GM12892 (cell line): Measurements from ENCODE around the gene CDC42BPB.

Experiments used
- DNase-seq: peaks from one replicate; pipeline ENCODE4 v3.0.0; 2011; ENCODE audit not compliant: insufficient read length
- FAIRE-seq: peaks from 2 replicates; lab custom pipeline; 2011; peaks lifted over from hg19 to GRCh38; lab: Jason Lieb, UNC
- POLR2A ChIP-seq: IDR thresholded peaks from 2 replicates; pipeline ENCODE4 v1.6.1; 2011; ENCODE audit warnings: low read depth, low read length, control low read depth
- POLR2AphosphoS5 ChIP-seq: IDR thresholded peaks from 2 replicates; pipeline ENCODE4 v1.6.1; 2011; ENCODE audit warnings: low read depth, low read length, control low read depth
- TAF1 ChIP-seq: IDR thresholded peaks from 2 replicates; pipeline ENCODE4 v1.6.1; 2011; ENCODE audit warnings: low read depth, mild to moderate bottlenecking, control low read depth, low read length, borderline replicate concordance

The CDC42BPB gene

DNA sequence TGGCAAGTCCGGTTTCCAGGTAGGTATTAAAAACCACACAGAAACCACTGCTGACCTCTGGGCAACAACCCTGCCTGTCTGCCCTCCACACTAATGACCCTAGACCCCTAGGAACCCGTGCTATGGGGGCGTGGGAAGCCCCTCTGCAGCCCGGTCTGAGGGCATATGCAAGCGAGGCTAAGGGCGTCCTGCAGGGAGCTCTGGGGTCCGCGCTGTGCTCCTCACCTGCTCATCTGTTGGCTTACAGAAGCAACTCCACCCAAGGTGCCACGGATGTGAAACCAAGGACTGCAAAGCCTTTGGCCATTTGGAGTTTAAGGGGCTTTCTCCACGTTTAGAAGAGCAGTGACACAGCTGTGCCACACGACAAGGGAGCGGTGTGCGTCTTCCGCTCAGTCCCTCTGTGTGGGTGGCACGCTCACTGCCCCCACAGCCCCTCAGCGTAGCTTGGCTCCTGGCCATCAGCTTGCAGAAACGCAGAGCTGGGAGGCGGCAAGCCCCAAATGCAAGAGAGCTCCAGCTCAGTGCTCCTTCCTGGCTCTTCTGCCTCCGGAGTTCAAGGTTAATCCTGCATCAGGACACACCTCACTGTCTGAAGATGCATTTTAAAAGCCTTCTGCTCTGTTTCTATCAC lies 116.5 kb downstream of the CDC42BPB start:
- no peak for TF ChIP-seq TAF1
- TF ChIP-seq POLR2A, result no peak
- TF ChIP-seq POLR2AphosphoS5, result no peak
- FAIRE-seq (no peak), DNase-seq (no peak)

DNA sequence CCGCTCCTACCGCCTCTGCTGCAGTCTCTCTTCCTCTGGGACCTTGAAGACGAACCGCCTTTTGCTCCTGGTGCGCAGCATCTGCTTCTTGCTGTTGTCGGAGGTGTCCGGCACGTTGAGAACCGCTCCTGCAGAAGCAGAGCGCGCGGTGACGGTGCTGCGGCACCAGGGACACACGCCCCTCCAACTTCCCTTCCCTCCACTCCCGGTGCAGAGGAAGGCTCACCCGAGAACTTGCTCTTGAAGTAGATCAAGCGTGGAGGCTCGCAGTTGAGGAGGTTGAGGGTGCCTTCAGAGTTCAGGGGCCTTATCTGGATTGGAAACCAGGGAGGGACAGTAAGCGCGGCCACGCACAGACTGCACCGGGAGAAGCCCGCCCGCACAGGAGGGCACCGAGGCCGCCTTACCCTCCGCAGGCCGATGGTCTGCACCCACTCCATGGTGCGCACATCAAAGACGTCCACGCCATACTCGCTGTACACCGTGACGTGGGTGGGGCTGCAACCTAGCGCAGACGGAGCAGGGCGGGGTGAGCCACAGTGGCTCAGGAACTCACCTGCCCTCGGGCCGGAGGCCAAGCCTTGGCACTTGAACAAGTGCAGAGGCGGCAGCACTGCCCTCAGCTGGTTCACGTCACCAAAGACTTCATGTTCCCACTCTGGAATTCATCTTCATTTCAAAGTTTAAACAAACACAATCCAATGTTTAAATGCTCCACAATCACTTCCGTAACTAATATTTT lies 117.4 kb downstream of the CDC42BPB start:
- no peak for TF ChIP-seq POLR2A
- no peak for TF ChIP-seq TAF1
- DNase-seq (no peak), FAIRE-seq (no peak)

DNA sequence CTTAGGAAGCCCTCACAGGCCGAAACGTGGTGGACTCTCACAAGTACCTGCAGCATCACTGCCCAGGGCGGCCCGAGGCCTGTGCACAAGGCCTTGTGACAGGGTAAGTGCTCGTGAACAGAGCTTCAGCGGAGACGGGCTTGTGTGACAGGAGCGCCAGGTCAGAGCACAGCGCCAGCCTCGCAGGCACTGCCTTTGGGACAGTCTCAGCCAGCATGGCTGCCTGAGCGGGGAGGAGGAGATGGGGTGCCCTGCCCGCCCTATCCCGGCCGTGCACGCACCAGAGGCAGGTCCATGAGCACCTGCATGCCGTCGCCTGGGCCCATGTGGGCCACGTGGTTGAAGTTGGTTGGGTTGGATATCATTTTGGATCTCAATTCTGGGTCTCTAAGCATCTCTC lies 118.0 kb downstream of the CDC42BPB start:
- TF ChIP-seq TAF1, result no peak
- no peak for TF ChIP-seq POLR2AphosphoS5
- no peak for TF ChIP-seq POLR2A
- FAIRE-seq (no peak), DNase-seq (no peak)

DNA sequence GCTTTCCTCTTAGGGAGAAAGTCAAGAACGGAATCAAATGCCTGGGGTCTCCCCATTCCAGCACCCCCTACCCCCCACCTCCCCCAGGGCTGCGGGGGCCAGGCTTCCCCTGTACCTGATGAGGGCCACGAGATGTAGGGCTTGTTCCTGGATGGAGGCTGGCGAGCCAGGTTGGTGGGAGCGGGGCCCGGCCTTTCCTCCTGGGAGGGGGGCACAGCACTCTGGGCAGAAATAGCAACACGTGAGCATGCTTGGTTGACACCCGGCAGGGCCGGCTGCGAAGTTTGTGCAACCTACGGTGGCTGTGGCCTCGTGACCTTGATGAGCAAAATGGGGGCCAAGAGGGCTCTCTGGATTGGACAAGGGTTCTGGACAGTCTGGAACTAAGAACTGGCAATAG lies 119.2 kb downstream of the CDC42BPB start:
- DNase-seq (no peak), FAIRE-seq (no peak)
- TF ChIP-seq POLR2A (no peak), TAF1 (no peak), POLR2AphosphoS5 (no peak)

DNA sequence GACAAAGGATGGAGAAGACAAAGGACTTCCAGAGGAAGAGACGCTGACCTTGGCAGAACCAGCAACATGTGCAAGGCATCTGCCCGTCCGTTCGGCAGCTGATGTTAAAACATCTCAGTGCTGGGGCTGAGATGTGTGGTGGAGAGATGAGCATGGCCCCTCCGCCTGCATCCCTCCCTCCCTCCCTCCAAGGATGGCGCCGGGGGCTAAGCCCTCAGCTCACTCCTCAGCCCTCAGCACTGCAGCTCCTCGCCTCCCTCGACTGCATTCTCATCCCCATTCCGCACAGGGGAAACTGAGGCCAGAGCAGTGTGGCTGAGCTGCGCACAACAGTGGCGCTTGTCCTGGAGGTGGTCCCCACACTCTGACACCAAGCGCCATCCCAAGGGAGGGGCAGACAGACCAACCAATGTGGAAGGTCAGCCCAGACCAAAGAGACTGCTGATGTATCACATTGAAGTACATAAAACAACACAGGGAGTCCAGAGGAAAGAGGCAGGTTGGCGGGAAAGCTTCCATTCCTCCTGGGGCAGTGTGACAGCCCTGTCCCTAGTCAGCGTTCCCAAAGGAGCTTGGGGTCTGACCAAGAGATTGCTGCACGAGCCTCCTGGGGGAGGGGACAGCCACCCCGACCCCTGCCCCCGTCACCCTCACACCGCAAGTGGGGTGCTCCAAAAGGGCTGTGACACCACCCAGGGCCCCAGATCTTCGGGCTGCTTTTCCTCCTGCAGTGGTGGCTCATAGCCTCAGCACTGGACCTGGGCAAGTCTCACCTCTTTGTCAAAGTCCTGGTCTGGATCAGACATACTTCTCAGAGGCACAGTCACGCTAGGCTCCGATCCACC lies 119.8 kb downstream of the CDC42BPB start:
- FAIRE-seq, result no peak
- TF ChIP-seq POLR2AphosphoS5, result no peak
- no peak for TF ChIP-seq POLR2A
- TF ChIP-seq TAF1, result no peak
- DNase-seq, result no peak

DNA sequence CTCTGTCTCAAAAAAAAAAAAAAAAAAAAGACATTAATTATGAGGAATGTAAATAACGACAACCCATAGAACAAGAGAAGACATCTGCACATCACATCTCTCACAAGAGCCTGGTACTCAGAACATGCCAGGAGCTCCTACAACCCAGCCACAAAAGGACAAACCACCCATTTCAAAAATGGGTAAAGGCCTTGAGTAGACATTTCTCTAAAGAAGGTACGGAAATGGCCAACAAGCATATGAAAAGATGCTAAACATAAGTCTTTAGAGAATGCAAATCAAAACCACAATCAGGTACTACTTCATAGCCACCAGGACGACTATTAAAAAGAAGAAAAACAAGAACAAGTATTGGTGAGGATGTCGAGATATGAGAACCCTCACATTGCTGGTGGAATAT lies 121.6 kb downstream of the CDC42BPB start:
- FAIRE-seq (no peak), DNase-seq (no peak)
- TF ChIP-seq TAF1 (no peak), POLR2AphosphoS5 (no peak), POLR2A (no peak)

DNA sequence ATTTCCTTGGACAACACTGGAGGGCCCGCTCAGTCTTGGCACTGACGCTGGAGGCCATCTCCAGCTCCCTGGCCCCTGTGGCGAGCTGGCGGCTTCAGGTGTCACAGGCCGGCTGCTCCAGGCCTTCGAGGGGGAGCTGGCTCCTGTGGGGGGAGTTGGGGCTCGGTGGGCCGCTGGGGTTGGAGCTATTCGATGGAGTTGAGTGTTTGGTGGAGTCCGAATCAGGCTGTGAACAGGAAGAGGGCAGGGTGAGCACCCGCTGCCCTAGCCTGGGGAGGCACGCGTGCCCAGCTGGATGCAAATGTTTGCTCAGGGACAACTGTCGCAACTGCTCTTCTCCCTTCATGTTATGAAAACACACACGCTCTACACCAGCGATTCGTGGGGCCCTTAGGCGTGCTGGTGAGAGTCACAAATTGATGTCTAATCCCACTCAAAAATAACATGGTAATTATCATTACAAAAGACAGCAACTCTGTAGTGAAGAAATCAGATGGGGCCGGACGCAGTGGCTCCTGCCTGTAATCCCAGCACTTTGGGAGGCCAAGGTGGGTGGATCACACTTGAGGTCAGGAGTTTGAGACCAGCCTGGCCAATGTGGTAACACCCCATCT lies 123.6 kb downstream of the CDC42BPB start:
- TF ChIP-seq TAF1 (no peak), POLR2A (no peak), POLR2AphosphoS5 (no peak)
- FAIRE-seq (no peak), DNase-seq (no peak)

DNA sequence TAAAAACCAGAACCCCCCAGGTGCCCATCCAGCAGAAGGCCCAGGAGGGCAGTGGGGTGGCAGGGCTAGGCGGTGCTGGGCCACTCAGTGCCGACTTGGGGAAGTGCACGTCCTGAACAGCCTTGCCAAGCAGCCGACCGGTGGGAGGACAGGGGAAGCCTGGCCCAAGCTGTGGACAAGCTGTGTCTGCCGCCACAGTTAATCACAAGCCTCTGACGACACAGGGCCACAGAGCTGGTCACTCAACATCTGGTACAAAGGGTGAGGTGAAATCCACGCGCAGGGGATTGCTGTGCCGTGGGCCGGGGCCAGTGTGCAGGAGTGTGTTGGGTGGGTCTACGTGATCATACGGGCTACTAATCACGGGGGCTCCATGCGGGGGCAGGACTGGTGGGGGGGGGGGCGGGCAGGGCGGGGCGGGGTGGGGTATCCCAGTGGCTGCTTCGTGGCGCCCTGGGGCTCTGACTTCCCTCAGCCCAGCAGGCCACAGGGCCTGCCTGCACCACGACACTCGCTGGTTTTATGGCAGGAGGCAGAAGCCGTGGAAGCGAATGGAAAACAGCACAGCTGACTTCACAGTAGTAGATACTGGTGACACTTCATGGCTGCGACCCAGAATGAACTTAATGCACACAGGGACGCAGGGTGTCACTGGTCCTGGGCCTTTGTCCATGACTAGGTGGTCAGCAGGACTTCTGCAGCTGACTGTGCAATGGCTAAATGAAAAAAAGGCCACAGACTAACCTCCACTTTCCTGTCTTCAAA lies 124.7 kb downstream of the CDC42BPB start:
- FAIRE-seq, result no peak
- TF ChIP-seq POLR2A (no peak), POLR2AphosphoS5 (no peak), TAF1 (no peak)
- no peak for DNase-seq

DNA sequence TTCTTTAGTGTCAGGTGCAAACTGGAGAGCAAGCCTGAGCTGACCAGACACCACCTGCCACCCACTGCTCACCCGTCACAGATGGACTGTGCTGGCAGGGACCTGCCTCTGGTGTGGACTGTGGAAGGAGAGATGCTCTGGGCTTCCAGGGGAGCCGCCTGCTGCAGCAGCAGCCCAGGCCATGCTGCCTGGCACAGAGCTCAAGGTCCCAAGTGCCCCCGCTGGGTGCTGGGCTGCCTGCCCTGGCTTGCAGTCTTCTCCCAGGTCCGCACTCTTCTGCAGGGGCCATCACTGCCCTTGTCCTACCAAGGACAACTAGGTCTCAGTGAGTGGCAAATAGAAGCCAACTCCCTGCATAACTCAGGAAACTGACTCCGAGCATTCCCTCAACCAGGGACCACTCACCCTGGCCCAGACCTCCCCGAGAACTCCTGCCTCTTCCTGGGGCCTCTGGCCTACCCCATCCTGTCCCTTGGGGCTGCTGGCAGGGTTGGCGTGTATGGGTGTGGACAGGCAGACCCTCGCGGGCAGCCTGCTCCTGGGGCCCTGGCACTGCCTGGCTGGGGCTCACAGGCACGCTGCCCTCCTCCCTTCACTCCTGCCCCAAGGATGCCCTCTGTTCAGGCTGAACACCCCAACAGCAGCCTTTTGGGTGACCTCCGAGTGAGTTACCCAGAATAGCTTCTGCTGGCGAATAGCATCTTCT lies 125.6 kb downstream of the CDC42BPB start:
- TF ChIP-seq POLR2A (no peak), POLR2AphosphoS5 (no peak), TAF1 (no peak)
- no peak for DNase-seq
- FAIRE-seq, result no peak

DNA sequence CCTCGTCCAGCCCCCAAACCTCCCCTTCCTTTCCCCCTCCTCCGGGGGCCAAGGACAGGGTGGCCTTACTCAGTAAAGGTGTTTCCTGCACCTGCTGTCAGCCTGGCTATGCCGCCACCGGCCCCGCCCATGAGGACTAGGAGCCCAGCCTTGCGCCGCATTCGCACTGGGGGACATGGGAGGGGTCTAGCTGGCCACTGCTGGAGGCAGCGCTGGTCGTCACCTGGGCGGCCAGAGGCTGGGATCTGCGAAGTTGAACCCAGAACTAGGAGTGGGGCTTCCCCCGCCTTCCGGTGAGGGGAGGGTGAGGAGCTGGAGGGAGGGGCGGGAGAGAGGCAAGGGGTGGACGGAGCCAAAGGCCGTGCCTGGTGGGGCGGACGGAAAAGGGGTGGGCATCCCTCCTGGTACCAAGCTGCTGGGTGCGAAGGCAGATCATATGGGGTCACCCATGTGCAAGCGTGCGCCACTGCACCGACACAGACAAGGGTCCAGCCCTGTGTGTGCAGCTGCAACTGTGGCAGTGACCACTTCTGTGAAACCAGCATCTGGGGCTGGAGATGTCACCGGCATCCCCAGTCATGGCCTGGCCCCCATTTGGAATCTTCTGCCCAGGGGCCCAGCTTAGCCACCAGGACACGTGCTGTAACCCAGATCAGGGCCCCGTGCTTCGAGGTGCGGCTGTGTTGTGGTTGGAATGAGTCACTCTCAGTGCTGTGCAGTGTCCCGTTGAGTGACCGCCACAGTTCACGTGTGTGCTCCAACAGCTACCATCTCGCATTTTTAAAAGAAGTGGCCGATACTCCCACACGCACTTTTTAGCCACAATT lies 126.4 kb downstream of the CDC42BPB start:
- DNase-seq (no peak), FAIRE-seq (no peak)
- TF ChIP-seq TAF1 (no peak), POLR2AphosphoS5 (no peak), POLR2A (no peak)
